HG03558 (cell line): ENCODE results near the gene CTDNEP1.

Source experiments
- ATAC-seq: cut with Tn5 transposase; IDR thresholded peaks from one replicate; pipeline ENCODE4 v1.9.1; 2021; ENCODE audit warnings: moderate number of reproducible peaks; ENCODE audit not compliant: unreplicated experiment; ENCODE audit errors: extremely low read depth

Gene CTDNEP1

GRCh38 chr17:7280519-7281073, 29.1 kb upstream of the CTDNEP1 start:
- ATAC-seq, result no peak

- no peak for ATAC-seq
These were observed 27.9 kb upstream of the CTDNEP1 start for GRCh38 chr17:7279448-7279847.

GRCh38 chr17:7266784-7267183, 15.2 kb upstream of the CTDNEP1 start:
- no peak for ATAC-seq

GRCh38 chr17:7263801-7264078, 12.2 kb upstream of the CTDNEP1 start:
- no peak for ATAC-seq

GRCh38 chr17:7262935-7263800, 11.6 kb upstream of the CTDNEP1 start:
- no peak for ATAC-seq

GRCh38 chr17:7262192-7262934, 10.8 kb upstream of the CTDNEP1 start, which contains the start of gene CLDN7:
TSS of gene CLDN7 (minus strand) at chr17:7262478. CDS start at chr17:7262043, 435 bp downstream.
- no peak for ATAC-seq

- ATAC-seq, result no peak
These were observed 10.1 kb upstream of the CTDNEP1 start for GRCh38 chr17:7261379-7262191.

GRCh38 chr17:7260651-7261378, 9.3 kb upstream of the CTDNEP1 start:
- no peak for ATAC-seq

GRCh38 chr17:7260151-7260550, 8.6 kb upstream of the CTDNEP1 start:
- no peak for ATAC-seq

DNA sequence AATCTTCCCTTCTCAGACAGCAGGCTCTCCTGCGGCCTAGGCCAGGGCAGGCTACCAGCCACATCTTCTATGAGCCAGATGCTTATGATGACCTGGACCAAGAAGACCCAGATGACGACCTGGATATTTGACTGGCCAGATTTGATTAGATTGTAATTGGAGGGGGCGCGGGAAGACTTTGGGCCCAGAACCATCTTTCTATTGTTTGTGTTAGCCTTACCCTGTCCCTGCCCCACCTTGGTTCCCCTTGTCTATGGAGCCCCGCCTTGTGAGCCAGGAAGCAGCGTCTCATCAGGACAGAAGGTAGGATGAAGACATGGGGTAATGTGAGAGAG, 8.0 kb upstream of the CTDNEP1 start:
- ATAC-seq, result no peak

DNA sequence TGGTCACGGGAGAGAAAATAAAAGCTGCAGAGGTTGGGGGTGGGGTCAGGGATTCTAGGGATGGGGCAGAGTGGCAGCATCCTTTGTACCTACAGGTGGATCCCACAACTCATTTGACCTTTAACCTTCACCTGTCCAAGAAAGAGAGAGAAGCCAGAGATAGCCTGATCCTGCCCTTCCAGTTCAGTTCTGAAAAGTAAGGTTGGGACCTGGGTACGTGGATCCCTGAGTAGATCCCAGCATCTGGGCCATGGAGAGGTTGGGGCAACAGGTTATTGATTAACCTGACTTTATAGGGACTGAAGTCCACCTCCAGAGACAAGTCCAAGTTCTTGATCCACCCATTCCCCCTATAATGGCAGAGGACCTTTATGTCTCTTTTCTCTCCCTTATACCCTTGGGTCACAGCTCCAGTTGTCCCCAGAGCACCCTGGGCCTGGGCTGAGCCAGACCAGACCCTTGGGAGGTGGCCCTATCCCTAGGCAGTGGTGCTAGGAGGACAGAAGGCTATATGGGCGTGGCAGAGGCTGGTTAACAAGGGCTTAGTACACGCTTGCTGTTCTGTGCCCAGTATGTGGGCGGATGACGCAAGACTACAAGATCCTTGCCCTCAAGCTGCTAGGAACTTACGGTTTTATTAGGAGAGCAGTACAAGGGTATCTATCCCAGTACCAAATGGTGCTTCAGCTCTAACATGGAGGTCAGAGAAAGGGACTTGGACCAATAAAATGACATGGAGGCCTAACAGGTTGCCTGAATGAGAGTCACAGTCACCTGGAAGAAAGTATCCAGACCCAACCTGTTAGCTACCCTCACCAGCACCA, 7.4 kb upstream of the CTDNEP1 start:
- no peak for ATAC-seq

DNA sequence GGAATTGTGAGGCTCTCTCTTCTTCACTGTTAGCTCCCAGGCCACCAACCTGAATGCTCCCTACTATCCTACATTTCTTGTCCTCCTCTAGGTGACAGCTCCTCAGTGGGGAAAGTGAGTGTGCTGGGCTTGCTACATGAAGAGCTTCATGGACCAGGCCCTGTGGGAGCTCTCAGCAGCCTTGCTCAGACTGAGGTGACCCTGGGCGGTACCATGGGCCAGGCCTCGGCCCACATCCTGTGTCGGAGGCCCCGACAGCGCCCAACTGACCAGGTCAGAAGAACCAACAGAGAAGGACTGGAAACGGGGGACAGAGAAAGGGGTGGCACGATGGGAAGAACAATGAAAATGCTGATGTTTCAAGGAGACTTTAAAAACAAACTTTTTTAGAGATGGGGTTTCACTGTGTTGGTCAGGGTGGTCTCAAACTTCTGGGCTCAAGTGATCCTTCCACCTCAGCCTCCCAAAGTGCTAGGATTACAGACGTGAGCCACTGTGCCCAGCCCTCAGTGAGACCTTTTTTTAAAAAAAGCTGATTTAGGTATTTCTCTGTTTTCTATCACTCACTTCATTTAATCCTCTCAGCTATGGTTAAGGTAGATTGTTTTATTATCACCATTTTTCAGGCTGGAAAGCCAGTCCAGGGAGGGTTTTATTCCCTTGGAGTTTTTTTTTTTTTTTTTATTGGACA, 5.4 kb upstream of the CTDNEP1 start:
- ATAC-seq, result no peak

- no peak for ATAC-seq
These were observed 3.0 kb upstream of the CTDNEP1 start for GRCh38 chr17:7254511-7254910.

GRCh38 chr17:7253082-7253481, 1.5 kb upstream of the CTDNEP1 start:
- ATAC-seq, result no peak

DNA sequence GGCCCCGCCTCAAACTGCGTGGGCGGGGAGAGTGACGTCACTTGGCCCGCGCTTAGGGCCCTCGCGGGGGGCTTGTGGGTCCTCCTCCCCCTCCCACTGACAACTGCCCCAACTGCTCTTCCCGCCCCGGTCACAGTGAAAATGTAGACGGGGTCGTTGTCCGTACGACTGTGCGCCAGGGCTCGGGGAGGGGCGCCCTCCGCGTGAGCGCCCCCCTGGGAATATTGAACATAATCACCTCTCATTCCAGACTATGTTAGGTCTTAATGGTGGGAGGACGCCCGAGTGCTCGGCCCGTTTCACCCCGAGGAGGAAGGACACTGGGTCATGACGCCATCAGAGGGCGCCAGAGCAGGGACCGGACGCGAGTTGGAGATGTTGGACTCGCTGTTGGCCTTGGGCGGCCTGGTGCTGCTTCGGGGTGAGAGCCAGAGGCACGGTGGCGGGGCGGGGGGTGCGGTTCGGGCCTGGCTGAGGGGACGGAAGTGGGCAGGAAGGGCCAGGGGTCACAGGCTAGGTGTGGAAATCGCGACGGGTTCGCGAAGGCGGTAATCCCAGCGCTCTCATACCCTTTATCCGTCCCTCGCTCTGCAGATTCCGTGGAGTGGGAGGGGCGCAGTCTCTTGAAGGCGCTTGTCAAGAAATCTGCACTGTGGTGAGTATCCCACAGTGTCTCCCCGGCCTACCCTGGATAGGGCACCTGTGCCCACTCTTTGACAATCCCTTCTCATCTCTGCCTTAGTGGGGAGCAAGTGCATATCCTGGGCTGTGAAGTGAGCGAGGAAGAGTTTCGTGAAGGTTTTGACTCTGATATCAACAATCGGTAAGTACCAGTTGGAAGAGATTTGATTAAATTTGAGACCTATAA, 876 bp upstream of the CTDNEP1 start, which contains the start of gene ELP5:
ELP5 (plus strand) TSS at position 40 of the 868 bp plus-strand sequence; CDS start at position 376, 336 bp downstream.
- peak; percentile 33 for ATAC-seq

GRCh38 chr17:7250695-7251627, 573 bp downstream of the CTDNEP1 start:
- ATAC-seq, result no peak
